IPS-15b (cell line): ENCODE data around the gene NFIA.
"Not testable (repeated sequence)": the region's sequence is repeated elsewhere in the genome, so short reads cannot be mapped to it uniquely, and the experiment has no call there.

Experiments
- H3K27me3 ChIP-seq: one replicate; pipeline ENCODE4 v1.6.1; 2013; ENCODE audit warnings: low read length; ENCODE audit not compliant: control insufficient read depth, insufficient read depth
- H3K36me3 ChIP-seq: one replicate; pipeline ENCODE4 v1.6.1; 2013; ENCODE audit warnings: low read length; ENCODE audit not compliant: control insufficient read depth, insufficient read depth
- H3K4me1 ChIP-seq: one replicate; pipeline ENCODE4 v1.6.1; 2013; ENCODE audit warnings: mild to moderate bottlenecking, low read length; ENCODE audit not compliant: control insufficient read depth, insufficient read depth
- H3K4me3 ChIP-seq: one replicate; pipeline ENCODE4 v1.5.1; 2013; ENCODE audit warnings: low read depth, low read length
- H3K9ac ChIP-seq: one replicate; pipeline ENCODE4 v1.6.1; 2013; ENCODE audit warnings: low read depth, mild to moderate bottlenecking, low read length
- H3K9me3 ChIP-seq: one replicate; pipeline ENCODE4 v1.6.1; 2013; ENCODE audit warnings: mild to moderate bottlenecking, low read length; ENCODE audit not compliant: control insufficient read depth, insufficient read depth

Gene NFIA

DNA sequence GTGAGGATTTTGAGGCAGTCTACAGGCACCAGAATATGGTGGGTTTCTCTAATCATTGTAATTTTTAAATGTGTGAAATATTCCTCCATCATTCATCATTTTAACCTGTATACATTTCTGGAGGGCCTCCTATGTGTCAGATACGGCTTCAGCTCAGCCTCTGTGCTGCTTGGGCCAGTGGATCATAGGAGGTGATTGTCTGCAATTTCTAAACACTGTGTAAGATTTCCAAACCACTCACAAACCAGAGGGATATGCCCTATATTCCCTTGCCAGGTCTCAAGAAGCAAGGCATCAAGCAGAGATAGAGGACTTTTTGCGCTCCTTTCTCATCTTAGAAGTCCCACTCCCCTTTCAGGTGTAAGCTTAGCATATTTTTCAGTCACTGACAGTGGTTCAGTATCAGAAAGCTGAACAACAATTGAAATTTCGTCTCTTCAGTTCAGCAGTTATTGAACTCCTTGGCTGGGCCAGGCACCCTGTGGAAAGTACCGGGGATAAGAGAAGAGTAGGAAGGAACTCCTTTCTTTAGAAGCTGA is 190.9 kb downstream of the NFIA start:
- no peaks in the 10 kb centered on the region for H3K27me3 ChIP-seq
- H3K4me3 ChIP-seq, result no peak overlapping the region
- H3K9me3 ChIP-seq, result no peaks in the 10 kb centered on the region
- H3K4me1 ChIP-seq, result peaks cover 5% of the 10 kb centered on the region
- no peak overlapping the region for H3K9ac ChIP-seq
- H3K36me3 ChIP-seq, result no peaks in the 10 kb centered on the region

DNA sequence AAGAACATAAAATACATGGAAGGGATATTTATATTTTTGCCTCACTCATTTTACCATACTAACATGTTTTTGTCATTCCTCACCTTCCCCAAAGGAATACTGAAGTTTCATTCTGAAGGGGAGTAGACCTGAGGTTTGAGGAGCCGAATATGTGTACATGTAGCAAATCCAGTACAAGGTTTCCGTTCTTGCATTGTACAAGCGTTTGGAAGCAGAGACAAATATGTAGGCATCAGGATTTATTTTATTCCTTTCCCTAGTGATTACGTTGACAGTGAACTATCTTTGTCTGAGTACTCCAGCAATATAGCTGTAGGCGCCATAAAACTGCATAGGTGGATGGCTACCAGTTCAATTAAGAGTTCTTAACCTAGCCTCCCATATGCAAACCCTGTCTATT is 191.5 kb downstream of the NFIA start:
- H3K27me3 ChIP-seq, result no peaks in the 10 kb centered on the region
- no peak overlapping the region for H3K4me3 ChIP-seq
- H3K36me3 ChIP-seq, result no peaks in the 10 kb centered on the region
- H3K9me3 ChIP-seq, result no peaks in the 10 kb centered on the region
- H3K4me1 ChIP-seq, result peaks cover 2% of the 10 kb centered on the region
- H3K9ac ChIP-seq, result no peak overlapping the region

DNA sequence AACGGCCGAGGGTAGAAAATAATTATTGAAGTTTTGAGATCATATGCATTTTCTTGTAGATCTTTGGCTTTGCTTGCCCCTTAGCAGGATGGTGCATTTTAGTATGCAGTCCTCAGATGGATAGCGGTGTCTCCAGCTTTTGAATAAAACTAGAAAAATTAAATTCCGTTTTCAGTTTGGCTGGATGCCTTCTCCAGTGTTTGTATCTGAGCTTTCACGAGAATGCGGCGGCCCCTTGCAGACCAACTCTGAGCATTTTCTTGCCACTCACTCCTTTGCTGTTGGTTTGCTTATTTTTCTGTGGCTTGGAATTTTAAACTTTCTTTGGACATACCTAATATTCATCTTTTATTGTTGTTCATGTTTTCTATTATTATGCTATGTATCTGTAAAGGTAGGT is 192.6 kb downstream of the NFIA start:
- Histone ChIP-seq H3K36me3 (no peaks in the 10 kb centered on the region), H3K4me3 (no peak overlapping the region), H3K4me1 (no peaks in the 10 kb centered on the region), H3K9ac (no peak overlapping the region), H3K27me3 (no peaks in the 10 kb centered on the region), H3K9me3 (no peaks in the 10 kb centered on the region)

DNA sequence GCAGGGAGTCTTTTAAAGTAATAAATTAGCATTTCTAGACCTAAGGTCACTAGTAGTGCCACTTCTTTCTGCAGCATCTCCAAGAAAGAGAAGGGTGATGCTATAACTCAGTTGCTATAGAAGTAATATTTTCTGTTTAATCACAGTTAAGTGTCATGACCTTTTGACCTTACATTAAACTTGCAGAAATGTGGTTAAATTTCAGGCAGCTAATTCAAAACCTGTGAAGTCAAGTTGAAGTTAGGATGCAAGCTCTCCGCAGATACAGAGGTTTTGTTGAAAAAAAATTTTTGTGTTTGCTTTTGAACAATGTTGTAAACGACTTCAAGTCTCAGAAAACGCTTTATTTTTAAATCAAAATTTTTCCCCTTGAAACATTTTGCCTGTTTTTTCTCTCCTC is 193.9 kb downstream of the NFIA start:
- H3K27me3 ChIP-seq, result no peaks in the 10 kb centered on the region
- no peaks in the 10 kb centered on the region for H3K36me3 ChIP-seq
- no peak overlapping the region for H3K4me3 ChIP-seq
- no peak overlapping the region for H3K9ac ChIP-seq
- no peaks in the 10 kb centered on the region for H3K9me3 ChIP-seq
- no peaks in the 10 kb centered on the region for H3K4me1 ChIP-seq

DNA sequence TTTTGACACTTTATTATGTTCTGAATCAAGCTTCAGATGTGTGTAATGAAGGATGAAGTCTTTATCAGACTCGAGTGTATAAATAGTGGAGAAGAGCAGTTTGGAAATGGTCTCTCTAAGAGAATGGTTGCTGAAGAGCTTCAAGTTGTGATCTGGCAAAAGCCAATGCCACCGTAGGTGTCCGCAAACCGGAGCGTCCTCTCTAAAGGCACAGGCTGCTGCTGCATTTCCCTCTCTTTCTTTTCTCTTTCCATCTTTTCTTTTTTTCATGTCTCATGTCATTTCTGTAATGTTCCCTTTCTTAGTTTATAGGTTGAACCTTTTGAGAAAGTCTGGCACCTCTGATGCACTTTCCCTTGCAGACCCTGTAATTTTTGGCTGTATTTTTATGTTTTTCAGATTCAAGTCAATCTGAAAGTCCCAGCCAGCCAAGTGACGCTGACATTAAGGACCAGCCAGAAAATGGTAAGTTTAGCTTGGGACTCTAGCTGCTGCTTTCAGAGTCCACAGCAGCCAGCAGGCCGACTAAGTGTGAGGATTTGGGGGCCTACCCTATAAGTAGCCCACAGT is 194.8 kb downstream of the NFIA start:
- no peak overlapping the region for H3K4me3 ChIP-seq
- H3K9ac ChIP-seq, result no peak overlapping the region
- peaks cover under 1% of the 10 kb centered on the region for H3K4me1 ChIP-seq
- H3K36me3 ChIP-seq, result no peaks in the 10 kb centered on the region
- H3K27me3 ChIP-seq, result no peaks in the 10 kb centered on the region
- no peaks in the 10 kb centered on the region for H3K9me3 ChIP-seq

DNA sequence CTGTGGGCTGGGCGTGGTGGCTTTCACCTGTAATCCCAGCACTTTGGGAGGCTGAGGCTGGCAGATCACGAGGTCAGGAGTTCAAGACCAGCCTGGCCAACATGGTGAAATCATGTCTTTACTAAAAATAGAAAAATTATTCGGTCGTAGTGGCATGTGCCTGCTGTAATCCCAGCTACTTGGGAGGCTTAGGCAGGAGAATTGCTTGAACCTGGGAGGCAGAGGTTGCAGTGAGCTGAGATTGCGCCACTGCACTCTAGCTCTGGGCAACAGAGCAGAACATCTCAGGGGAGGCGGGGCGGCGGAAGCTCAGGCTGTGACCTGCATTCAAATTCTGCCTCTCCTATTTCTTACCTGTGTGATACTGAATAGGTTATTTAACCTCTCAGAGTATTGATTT is 196.1 kb downstream of the NFIA start:
- not testable (repeated sequence) for H3K27me3 ChIP-seq, H3K9me3 ChIP-seq, H3K4me3 ChIP-seq, H3K4me1 ChIP-seq, H3K9ac ChIP-seq, H3K36me3 ChIP-seq

DNA sequence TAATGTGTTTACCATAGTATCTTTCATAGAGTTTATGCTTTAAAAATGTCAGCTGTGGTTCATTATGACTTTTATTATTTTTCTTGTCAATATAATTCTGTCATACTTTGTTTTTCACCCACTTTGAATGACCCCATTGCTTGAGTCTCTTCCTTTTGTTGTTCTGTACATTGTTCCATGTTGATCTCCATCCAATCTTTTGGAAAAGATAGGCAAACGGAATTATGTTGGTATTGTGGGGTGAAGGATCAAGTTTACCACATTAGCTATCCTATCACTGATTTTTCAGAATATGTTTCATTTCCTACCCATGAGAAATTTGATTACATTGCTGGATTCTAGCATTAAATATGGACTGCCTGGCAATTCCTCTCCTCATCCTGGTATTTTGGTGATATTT is 196.6 kb downstream of the NFIA start:
- no peak overlapping the region for H3K9ac ChIP-seq
- H3K4me1 ChIP-seq, result peaks cover 8% of the 10 kb centered on the region
- no peaks in the 10 kb centered on the region for H3K27me3 ChIP-seq
- no peaks in the 10 kb centered on the region for H3K36me3 ChIP-seq
- H3K4me3 ChIP-seq, result no peak overlapping the region
- H3K9me3 ChIP-seq, result no peaks in the 10 kb centered on the region

DNA sequence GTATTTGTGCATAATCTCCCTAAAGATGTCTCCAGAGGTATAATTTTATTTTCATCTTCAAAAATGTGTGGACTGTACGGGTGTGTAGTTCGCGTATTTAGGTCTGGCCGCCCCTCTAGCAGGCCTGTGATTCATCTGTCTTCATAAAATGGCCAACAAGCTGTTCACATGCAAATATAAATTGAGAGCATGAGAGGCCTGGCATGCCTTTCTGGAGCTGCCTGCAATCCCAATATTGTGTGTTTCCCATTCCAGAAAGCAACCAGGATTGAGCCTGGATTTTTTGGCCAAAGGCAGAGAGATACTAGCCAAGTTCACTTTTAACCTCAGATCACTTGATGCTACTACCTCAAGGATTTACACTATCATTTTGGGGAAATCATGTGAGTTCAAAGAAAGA is 197.2 kb downstream of the NFIA start:
- H3K36me3 ChIP-seq, result no peaks in the 10 kb centered on the region
- H3K9me3 ChIP-seq, result no peaks in the 10 kb centered on the region
- peaks cover 14% of the 10 kb centered on the region for H3K4me1 ChIP-seq

DNA sequence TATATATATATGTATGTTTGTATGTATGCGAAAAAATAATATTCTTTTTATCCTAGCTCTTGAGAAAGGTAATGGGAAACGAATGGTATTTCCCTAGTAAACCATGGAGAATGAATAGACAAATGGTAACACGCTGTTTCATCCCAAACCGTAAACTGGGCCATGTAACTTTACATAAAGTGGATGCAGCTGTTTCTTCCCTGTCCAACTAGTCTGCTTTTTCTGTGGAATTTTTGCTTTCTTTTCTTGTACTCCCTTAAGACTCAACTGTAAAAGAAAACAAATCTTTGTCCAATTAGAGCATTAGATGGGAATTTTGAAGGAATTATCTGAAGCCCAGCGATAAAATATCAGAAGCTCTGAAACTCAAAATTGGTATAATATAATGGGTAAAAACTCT is 198.1 kb downstream of the NFIA start:
- Histone ChIP-seq H3K36me3 (no peaks in the 10 kb centered on the region), H3K27me3 (no peaks in the 10 kb centered on the region), H3K9me3 (no peaks in the 10 kb centered on the region), H3K9ac (no peak overlapping the region), H3K4me1 (peaks cover 14% of the 10 kb centered on the region), H3K4me3 (no peak overlapping the region)

More for the DNA sequence above, 197.2 kb downstream of the NFIA start:
- no peaks in the 10 kb centered on the region for H3K27me3 ChIP-seq
- no peak overlapping the region for H3K4me3 ChIP-seq
- H3K9ac ChIP-seq, result no peak overlapping the region

DNA sequence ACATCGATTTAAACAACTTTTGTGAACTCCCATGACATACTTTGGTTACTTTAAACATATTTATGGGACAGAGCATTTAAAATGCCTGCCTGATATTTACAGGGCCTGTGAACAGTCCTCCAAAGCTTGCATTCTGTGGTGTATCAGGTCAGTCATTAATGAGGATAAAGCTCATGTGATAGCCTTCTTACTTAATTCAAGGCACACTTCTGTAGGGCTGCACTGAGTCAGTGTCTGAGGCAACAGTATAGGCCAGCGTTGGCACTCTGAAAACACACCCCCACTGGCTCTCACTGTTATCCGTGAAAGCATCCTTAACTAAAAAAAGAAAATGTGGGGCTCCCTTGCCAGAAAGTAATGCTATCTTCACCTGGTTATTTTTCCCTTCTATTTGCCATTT is 200.0 kb downstream of the NFIA start:
- Histone ChIP-seq H3K4me3 (no peak overlapping the region), H3K9me3 (no peaks in the 10 kb centered on the region), H3K27me3 (no peaks in the 10 kb centered on the region), H3K4me1 (peaks cover 19% of the 10 kb centered on the region), H3K9ac (no peak overlapping the region), H3K36me3 (no peaks in the 10 kb centered on the region)

DNA sequence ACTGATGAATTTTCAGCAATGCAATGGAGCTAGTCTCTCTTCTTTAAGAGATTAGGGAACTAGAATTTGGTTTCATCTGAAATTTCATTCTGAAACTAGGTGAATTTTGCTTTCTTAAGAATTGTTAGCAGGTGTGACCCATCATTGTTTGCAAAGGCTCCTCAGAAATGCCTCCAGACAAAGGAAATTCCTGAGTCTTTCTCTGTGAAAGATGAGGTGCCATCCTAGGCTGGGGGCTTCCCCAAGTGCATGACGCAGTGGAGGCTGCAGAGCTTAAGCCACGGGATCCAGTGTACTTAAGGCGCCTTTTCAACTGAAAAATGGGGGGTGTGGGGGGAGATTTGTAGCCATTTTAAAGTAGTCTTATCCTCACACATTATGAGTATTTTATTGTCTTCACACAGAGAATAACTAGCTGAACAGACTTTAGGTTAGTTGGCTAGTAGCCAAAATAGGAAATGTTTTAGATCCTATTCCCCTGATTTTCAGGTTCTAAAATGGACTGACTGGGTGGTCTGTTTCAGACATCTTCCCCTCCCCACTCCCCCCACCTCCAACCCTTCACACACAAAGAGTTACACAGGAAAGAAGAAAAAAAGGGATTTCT is 202.0 kb downstream of the NFIA start:
- no peak overlapping the region for H3K4me3 ChIP-seq
- no peaks in the 10 kb centered on the region for H3K9me3 ChIP-seq
- H3K9ac ChIP-seq, result no peak overlapping the region
- H3K27me3 ChIP-seq, result no peaks in the 10 kb centered on the region
- H3K36me3 ChIP-seq, result no peaks in the 10 kb centered on the region
- H3K4me1 ChIP-seq, result peaks cover 19% of the 10 kb centered on the region

DNA sequence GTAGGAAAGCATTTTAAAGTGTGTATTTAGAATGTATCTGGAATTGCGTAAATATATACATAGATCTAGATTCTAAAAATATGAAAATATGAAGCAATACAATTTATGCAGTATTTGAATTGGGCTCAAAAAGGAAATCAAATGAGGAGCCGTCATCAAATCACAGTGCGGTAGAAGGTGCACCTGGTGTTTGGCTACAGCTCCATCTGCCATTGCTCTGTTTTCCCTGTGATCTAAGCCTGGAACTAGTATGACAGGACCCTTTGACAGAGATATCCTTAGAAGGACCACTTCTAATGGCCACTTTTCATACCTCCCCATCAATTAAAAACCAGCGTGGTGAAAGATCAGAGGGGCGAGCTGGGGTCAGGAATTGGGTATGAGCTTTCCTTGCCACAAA is 202.6 kb downstream of the NFIA start:
- H3K27me3 ChIP-seq, result no peaks in the 10 kb centered on the region
- no peaks in the 10 kb centered on the region for H3K36me3 ChIP-seq
- peaks cover 19% of the 10 kb centered on the region for H3K4me1 ChIP-seq
- no peak overlapping the region for H3K4me3 ChIP-seq
- H3K9ac ChIP-seq, result no peak overlapping the region
- H3K9me3 ChIP-seq, result no peaks in the 10 kb centered on the region
